OCI-M2 (cell line): ENCODE results near the gene CTBP2.

ENCODE experiments used
- DNase-seq: peaks from one replicate; lab custom pipeline; 2025; ENCODE audit not compliant: unreplicated experiment; lab: John Stamatoyannopoulos, UW

Gene CTBP2

DNA sequence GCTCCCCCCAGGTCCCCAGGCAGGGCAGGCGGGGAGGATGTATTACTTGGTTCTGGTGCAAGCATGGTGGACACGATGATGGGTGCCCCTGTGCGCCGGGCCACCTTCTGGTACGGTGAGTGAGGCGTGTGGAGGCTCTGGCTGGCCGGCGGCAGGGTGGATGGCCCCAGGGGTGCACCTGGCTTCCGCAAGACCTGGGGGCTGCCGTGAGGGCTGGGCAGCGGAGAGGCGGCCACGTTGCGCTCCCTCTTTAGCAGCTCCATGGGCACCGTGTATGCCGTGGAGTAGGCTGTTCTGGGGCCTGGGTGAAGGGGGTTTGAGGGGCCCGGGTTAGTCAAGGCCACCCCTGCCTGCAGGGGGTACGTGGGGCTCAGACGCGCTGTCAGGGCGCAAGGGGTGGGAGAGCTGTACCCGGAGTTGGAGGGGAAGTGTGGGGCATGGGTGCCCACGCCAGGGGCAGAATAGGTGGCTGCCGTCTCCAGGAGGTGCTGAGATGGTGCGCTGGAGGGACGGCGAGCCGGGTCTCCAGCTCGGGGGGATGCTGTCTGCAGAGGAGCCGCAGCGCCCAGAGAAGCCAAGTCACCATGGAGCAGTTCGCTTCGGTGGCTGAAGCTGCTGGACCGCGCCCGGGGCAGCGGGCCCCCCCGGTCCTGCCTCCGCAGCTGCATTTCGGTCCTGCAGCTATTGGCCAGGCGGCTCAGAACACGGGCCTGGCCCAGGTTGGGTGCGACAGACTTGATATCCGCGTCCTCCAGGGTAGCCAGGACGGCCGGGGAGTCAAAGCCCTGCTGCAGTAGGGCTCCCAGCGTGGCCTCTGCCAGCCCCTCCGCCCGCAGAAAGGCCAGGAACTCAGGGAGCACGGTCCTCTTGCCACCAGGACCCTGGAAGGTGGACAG is 134.1 kb downstream of the CTBP2 start:
- DNase-seq = no peak

DNA sequence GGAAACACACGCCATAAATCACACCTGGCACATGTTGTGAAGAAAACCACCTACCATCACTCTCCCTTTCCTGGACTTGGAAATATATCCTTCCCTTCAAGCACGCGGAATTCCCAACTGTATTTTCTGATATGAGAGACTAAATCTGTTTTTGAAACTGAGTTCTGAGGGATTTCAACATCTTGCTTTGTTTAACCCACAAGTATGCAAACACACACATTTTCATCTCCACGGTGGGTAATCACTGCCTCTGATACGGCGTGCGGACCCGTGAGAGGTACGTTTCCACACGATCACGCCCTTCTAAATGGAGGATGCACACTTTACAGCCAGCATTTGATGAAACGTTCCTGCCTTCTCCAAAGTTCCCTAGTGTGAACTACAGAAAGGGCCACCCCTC is 135.0 kb downstream of the CTBP2 start:
- no peak for DNase-seq

DNA sequence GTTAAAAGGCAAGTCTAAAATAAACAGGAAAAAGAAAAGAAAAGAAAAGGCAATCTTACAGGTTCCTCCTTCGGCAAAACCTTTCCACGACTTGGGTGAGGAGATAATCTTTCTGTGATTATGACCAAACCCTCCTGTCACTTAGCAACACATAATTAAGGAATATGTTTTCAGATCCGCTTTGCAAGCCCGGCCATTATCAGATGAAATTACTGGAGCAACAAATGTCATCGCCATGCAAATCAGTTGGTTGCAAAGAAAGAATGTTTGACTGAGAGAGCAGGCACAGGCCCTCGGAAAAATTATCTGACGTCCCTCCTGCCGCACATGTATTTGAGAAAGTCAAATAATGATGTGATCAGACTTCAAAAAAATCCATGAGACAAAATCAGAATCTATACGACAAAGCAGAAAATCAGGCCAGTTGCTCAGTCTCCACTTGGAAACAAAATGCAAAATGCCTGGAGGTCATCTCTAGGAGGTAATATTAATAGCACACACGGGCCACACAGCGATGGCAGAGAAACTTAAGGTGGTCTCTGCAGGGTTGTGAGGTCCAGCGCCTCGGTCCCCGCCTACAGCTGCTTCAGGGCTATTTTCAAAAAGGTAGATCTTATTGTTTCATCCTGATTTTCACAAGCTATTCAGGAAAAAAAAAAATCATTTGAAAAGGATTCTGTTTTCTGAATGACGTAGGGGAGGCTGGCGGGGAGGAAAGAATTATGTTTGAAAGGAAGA is 135.7 kb downstream of the CTBP2 start:
- DNase-seq = no peak

DNA sequence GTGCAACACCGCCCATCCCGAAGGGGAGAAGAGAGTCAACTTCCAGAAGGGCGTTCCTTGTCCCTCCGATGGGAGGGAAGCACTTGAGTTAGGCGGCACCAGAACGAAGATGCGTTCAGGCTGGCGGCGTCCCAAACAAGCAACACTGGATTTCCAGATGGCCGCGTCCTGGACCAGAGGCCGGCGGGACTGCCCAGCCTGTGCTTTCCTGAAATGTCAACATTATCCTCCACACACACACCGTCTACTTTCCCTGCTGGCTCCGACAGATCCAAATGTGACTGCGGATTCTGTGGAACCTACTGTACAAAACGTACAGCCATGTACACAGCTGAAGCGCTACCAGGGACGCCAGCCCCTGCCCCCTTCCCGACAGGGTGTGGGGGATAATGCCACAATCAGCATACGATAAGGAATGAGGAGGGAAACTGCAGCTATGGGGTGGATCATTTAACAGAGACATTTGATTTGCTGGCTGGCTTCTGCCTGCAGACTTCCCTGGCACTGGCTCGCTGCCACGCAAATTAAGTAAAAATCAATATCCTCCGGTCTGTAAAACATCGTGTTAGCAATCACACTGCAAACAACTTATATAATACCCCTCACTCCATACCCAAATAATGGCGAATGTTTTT is 136.4 kb downstream of the CTBP2 start:
- DNase-seq = no peak

DNA sequence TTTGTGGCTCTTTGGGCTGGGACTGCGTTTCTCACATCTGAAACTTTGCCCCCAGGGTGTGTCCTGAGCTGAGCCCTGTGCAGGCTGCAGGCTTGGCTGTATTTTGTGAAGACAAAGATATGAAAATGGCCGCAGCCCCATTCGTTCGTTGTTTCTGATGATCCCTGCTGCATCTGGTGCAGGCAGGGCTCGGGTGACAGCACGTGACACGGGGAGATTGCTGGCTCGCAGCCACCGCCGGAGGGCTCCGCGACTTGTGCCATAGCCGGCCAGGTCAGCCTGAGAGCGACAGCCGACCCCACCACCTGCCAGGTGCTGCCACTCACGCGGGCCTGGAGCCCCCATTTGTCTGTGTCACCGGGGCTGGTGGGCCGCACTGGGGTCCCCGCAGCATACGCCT is 137.1 kb downstream of the CTBP2 start:
- no peak for DNase-seq

DNA sequence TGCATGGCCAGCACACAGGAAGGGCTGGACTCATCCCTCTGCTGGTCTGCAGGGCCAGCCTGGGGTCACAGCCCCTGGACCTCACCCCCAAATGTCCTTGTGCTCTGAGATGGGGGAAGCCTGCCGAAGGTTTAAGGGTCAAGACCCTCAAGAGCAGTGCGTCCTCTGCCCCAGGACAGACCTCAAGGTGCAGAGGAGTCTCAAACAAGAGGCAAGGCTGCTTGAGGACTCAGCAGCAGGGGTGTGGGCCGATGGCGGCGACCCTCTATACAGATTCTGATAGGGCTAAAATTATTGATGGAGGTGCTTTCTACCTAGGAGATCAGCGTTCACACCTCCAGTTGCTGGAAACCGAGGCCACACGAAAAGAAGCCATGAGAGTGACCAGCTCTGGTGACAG is 137.7 kb downstream of the CTBP2 start:
- no peak for DNase-seq

DNA sequence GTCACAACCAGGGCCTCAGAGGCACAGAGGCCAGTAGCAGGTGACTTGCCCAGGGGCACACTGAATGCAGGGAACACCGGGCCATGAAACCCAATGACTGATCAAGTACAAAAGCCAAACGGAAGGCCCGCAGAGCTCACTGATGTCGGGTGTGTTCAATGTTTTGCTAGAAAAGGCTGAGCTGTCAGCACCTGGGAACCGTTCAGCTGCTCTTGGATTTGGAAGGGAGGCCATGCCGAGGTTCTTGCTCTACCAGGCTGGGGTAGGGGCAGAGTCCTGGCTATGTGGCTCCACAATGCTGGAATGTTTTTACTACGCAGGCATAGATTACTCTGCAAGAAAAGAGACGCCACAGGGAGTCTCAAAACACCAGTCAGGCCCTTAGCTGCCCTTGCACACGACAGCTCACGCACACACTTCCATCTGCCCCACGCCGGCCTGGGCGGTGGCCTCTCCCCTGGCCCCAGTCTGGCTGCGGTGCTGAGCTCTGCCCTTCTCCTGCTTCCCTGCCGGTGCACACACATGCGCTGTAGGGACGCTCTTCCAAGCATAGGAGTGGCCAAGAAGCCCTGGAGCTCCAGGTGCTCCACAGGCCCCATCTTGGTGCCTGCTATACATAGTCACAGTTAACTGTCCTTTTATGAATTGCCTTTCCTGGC is 138.5 kb downstream of the CTBP2 start:
- DNase-seq = no peak

DNA sequence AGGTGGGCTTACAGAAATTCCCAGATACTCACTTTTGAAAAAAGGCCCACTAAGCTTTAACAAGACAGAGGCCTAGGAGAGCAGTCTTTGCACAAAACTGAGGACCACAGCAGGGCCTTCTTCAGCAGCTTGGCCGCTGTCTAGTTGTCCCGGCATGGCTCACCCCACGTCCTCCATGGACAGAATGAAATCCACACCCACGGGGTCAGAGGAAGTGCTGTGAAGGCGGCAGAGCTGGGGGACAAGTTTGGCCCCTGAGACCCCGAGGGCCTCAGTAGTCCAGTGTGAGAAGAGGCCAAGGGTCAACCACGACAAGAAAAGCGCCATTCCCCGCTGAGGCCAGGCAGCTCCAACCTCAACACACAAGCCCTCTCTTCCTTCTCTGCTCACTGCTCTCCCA is 139.5 kb downstream of the CTBP2 start:
- no peak for DNase-seq

DNA sequence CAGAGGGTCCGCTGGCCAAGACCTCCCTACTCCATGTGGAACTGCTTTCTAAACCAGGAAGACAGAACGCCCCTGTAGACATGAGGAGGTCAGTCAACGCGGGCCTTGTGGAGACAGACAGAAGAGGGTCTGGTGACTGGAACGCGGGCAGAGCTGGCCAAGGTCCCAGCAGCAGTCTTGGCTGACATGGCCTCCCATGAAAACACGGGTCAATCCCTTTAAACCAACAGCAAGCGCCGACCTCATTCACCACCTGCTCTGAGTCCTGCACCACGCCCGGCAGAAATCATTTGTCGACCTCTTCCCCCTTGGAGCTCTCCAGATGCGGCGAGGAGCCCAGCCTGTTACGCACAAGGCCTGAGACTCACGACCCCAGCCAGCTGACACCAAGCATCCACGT is 140.0 kb downstream of the CTBP2 start:
- no peak for DNase-seq

DNA sequence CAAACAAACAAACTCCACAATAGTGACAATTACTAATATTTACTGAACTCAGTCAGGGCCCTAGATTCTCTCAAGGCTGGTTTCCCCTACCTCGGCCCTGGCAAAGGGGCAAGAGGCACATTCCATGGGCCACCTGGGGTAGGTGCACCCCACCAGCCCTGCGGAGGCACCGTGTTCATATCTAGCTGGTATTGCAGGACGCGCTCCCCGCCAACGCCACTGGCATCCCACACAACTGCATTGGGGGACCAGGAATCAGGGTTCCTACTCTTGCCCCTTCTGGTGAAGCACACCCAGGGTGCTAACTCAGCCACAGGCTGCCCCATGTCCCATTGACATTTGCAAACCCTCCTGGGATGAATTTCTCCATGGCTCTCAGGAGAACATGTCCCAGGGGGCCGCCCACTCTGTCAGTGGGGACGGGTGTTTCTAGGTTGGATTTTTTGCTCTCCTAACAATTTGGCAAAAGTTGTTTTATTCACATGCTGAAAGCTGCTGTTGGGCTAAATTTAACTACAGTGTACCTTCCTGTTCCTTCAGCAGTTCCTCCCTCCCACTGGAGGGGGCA is 141.7 kb downstream of the CTBP2 start:
- DNase-seq = no peak

DNA sequence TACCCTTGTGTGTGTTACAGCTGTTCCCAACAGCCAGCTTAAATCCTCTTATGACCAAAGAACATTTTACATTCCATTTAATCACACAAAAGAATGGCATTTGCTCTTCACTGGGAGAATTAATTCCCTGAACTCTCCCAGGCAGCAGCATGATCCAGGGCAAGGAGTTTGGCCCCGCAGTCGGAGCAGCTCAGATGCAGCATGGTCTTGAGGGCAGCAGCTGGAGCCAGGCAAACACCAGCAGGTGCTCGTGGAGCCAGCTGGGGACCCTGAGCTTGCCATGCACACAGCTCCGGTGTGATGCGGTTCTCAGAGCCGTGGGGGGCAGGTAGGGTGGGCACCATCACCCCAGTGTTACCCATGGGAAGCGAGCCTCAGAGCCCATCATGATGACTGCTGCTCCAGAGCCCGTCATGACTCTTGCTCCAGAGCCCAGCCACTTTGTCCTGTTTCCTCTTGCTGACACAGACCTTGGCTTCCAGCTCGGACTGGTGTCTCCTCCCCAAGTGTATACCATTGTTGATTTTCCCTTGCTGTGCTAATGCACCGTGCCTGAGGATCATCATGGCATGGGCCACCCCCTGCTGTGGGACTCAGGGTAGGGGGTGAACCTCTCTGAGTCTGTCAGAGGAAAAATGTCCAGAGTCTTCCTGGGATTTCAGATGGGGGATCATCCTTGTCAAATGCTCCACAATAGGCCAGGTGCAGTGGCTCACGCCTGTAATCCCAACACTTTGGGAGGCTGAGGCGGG is 142.6 kb downstream of the CTBP2 start:
- no peak for DNase-seq

DNA sequence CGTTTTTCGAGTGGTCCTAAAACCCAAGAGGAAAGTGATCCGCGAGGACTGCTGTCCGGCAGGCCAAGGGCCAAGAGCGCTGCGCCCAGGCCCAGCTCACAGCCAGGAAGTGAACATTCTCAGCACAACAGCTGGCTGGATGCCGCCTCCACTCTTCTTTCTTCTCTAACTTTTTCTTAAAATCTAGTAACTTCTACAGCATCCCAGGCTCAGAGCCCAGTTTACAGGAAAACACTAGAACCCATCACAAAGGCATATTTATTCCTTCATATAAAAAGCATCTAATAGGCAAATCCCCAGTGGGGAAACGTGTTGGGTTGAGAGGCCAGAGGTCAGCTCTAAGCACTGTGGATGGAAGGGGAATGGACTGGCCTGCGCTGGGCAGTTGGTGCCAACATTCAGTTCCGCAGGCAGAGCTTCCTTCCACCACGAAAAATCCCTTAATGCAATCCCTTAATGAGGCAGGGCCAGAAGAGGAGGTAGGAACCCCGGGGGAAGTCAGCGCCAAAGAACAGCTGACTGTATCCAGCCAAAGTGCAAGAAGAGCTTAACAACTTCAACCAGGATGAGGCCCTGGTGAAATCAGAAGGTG is 143.7 kb downstream of the CTBP2 start:
- no peak for DNase-seq

DNA sequence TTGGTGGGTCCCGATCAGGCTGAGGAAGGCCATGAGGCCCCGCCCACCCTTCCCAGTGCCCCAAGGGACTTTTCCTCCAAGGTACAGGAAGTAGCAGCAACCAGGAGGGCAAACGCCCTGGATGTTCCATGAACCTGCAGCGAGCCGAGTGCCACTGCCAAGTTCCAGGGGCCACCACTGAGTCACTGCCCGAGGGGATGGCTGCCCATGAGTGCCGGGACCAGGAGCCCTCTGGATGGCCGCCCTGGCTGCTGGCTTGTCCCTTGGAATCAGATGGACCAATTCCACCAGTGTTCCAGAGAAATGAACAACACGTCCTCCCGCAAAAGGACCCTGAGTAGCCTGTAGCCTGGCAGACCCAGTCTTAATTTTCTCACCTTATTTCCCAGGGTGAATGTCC is 144.2 kb downstream of the CTBP2 start:
- DNase-seq = no peak

DNA sequence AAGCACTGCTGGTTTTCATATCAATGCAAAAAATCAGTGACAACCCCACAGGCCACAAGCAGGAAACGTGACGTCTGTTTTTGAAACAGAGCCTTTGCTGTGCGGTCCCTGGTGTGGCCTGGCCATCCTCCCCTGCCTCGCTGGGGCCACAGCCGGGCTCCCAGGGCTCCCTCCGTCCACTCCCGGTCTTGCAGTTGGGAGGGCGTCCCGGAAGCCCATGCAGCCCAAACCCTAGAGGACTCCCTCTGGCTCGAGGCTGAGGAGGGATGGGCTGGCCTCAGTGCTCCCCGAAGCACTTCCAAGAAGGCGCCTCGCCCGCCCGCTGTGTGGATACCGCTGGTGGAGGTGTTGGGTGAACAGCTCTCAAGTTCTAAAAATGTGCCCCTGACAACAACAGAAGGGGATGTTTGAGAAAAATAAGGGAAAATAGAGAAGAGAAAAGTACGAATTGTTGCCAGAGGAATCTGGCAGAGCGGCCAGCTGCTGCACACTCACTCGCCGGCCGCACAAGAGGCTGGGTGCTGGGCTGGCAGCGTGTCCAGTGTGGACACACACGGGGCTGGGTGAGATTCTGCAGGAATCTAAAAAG is 144.9 kb downstream of the CTBP2 start:
- DNase-seq = no peak

DNA sequence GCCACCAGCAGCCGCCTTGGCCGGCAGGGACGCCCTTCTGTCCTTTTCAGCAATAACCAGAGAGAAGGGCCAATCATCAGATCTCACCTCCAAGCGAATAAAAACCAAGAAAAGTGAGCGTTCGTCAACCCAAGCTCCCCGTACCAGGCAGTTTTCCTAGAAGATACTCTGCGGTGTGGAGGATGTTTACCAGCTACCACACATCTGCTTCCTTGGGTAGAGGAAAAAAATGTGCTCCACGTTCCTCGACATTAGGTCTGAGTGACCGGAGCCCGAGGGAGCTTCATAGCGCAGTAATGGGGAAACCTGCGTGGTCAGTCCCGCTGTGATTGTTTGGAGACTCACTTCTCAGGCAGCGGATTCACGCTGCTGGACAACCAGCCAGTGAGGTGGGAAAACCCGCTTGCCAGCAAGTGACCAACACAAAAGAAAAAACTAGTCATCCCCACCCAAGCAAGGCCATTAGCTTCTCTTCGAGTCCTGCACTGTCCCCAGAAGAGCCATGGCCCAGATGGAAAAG is 145.5 kb downstream of the CTBP2 start:
- DNase-seq = no peak

DNA sequence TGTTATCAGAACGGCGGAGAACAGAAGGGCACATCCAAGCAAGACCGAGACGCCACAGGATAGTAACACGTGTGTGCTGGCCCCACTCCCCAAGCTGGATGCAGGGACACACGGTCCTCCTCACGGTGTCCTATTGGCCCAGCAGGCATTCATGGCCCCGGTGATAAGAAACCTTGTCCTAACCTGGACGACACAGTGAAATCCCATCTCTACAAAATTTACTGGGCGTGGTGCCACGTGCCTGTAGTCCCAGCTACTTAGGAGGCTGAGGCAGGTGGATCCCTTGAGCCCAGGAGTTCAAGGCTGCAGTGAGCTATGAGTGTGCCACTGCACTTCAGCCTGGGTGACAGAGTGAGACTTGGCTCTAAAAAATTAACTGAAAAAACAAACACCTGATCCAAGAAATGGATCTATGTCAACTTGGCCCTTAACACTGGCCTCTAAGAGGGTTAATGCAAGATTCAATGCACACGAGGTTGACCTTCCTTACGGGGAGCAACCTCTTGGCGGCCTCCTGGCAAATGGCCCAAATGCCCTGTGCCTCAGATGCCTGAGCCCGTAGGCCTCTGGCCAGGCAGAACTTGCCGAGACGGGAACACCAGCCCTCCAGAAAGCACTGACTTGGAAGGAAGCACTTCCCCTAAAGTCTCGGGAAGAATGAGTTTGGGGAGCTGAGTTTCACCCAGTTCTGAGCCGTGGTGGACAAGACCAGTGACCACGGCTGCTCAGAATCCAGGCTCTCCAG is 146.1 kb downstream of the CTBP2 start:
- no peak for DNase-seq

DNA sequence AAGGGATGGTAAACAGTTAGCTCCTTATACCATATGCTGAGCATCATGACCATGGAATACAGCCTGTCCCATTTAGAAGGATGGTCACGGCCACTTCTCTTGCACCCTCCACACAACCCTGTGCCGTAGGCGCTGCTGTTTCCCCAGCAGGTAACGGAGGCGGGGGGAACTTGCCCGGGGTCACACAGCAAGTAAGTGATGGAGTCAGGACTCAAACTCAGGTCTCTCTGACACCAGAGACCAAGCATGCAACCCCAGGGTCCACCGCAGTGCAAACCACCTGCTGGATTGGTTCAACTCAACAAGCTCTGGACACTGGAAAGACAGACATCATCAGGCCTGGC is 146.9 kb downstream of the CTBP2 start:
- DNase-seq = no peak

DNA sequence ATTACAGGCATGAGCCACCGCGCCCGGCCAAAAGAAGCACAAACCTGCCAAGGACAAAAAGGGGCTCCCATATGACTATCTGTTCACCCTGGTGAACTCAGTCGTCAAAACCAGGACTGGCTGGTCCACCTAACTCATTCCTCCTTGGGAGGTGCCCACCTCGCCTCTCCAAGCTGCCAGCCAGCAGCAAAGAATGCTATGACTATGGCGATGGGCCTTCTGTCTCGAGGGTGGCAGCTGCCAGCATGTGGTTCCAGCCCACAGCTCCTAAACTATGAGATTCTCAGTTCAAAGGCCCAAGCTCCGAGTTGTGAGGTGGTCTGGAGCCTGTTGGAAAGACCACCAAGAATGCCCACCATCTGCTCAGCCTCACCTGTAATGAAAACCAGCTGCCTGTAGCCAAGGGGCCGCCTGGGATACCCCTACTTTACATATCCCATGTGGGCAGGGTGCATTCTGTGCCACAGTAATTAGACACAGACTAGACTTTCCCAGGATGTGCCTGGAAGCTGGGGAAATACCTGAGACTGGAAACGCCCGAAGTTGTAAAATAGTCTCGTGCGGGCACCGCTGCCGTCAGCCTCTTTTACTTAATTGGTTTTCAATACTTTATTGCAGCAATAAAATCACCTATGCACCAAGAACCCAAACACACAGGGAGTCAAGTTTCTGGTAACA is 147.4 kb downstream of the CTBP2 start:
- no peak for DNase-seq
